PC-9 (cell line): ENCODE measurements around the gene PTGER2. TPM values are rescaled to one million over a fixed set of nuclear protein-coding genes. Genes with fewer than 3 reads are reported as not detected.

Source experiments
- BruUV-seq: library from RNA; stranded (reverse); fragments of 400-500 nt; replicated peaks from 2 replicates; lab custom pipeline; 2021; lab: Mats Ljungman, UMichigan
- CTCF ChIA-PET: fragments of 300-600 bp; sonication (Branson Sonifier 250); formaldehyde crosslinking; loops from one replicate; lab custom pipeline; 2022; ENCODE audit warnings: antibody characterized with exemption; lab: Charles Lee
- POLR2A ChIA-PET: fragments of 300-600 bp; sonication (Branson Sonifier 250); formaldehyde crosslinking; loops from one replicate; lab custom pipeline; 2022; ENCODE audit warnings: antibody characterized with exemption; ENCODE audit not compliant: unreplicated experiment; lab: Charles Lee
- DNase-seq, 2 experiments: peaks; one replicate each; pipeline versions ENCODE4 v3.0.0 to v3.0.0-alpha.2; 2015 to 2022; ENCODE audit warnings: mixed read lengths in 1 of 2
- H2AFZ ChIP-seq: fragments of 200-600 bp; sonication (generic); 2 replicates; pipeline ENCODE4 v1.8.1; 2017; ENCODE audit warnings: antibody characterized with exemption
- H3F3A ChIP-seq: fragments of 200-600 bp; sonication (generic); 2 replicates; pipeline ENCODE4 v1.8.1; 2017; ENCODE audit warnings: antibody characterized with exemption, mild to moderate bottlenecking, low read depth; ENCODE audit not compliant: insufficient read depth
- H3K27ac ChIP-seq: fragments of 200-600 bp; sonication (generic); 2 replicates; pipeline ENCODE4 v1.6.1; 2016; ENCODE audit warnings: mixed run types
- H3K27me3 ChIP-seq: fragments of 200-600 bp; sonication (generic); 2 replicates; pipeline ENCODE4 v1.6.1; 2016; ENCODE audit warnings: low read depth, mixed run types; ENCODE audit not compliant: insufficient read depth
- H3K36me3 ChIP-seq: fragments of 200-600 bp; sonication (generic); 2 replicates; pipeline ENCODE4 v1.6.1; 2016; ENCODE audit warnings: low read depth, mixed run types
- H3K4me1 ChIP-seq: fragments of 200-600 bp; sonication (generic); replicated peaks from 2 replicates; pipeline ENCODE4 v1.6.1; 2016; ENCODE audit warnings: mixed run types; ENCODE audit not compliant: insufficient read depth
- H3K4me2 ChIP-seq: fragments of 200-600 bp; sonication (generic); 2 replicates; pipeline ENCODE4 v1.6.1; 2017; ENCODE audit warnings: mixed run types
- H3K4me3 ChIP-seq: fragments of 200-600 bp; sonication (generic); 2 replicates; pipeline ENCODE4 v1.6.1; 2016; ENCODE audit warnings: mixed run types
- H3K79me2 ChIP-seq: fragments of 200-600 bp; sonication (generic); 2 replicates; pipeline ENCODE4 v1.6.1; 2017; ENCODE audit warnings: low read depth, mixed run types
- H3K9me2 ChIP-seq: fragments of 200-600 bp; sonication (generic); 2 replicates; pipeline ENCODE4 v1.8.1; 2017; ENCODE audit warnings: mild to moderate bottlenecking; ENCODE audit not compliant: insufficient read depth
- H3K9me3 ChIP-seq: fragments of 200-600 bp; sonication (generic); 2 replicates; pipeline ENCODE4 v1.8.1; 2016; ENCODE audit warnings: low read depth; ENCODE audit not compliant: insufficient read depth
- H4K20me1 ChIP-seq: fragments of 200-600 bp; sonication (generic); 2 replicates; pipeline ENCODE4 v1.8.1; 2017; ENCODE audit not compliant: insufficient read depth
- CTCF ChIP-seq: fragments of 200-600 bp; sonication (generic); conservative IDR thresholded peaks from 2 replicates; pipeline ENCODE4 v1.6.1; 2017; ENCODE audit warnings: mixed run types, antibody characterized with exemption, mild to moderate bottlenecking, moderate library complexity
- EZH2 ChIP-seq: fragments of 200-600 bp; sonication (generic); IDR thresholded peaks from 2 replicates; pipeline ENCODE4 v1.8.0; 2017; ENCODE audit warnings: antibody characterized with exemption, low read depth
- intact Hi-C: fragments of 100-400 bp; cut with micrococcal nuclease; formaldehyde crosslinking; loops from one replicate; pipeline ENCODE4 v1.10.0; 2022; ENCODE audit not compliant: unreplicated experiment
- total RNA-seq: library from RNA; stranded (reverse); gene quantifications from 2 replicates; pipeline ENCODE4 v1.2.3, GENCODE V29; 2021

The PTGER2 gene
- total RNA-seq, 1 experiment from 2014 or later: 0.15 TPM

GRCh38 chr14:52354242-52354641 lies 40.1 kb downstream of the PTGER2 start:
- peaks cover 16% of the 10 kb centered on the region for H3K4me1 ChIP-seq
- H3K79me2 ChIP-seq: no peaks in the 10 kb centered on the region
- no peak for TF ChIP-seq CTCF
- 0 out of 2 replicates have a peak, but pooled peaks cover 3% of the 10 kb centered on the region for H3K9me2 ChIP-seq
- no peaks in the 10 kb centered on the region for H3K27me3 ChIP-seq
- no TSS peak for BruUV-seq
- POLR2A ChIA-PET: no interaction called here
- CTCF ChIA-PET: no interaction called here
- DNase-seq: no peak
- H3K4me3 ChIP-seq: no peak overlapping the region
- H3K9me3 ChIP-seq: no peaks in the 10 kb centered on the region
- H3K4me2 ChIP-seq: peak overlapping the region; percentile 44
- H4K20me1 ChIP-seq: no peaks in the 10 kb centered on the region
- H3K27ac ChIP-seq: peak overlapping the region; percentile 54; the same call in 1 of the 2 replicates
- no peak overlapping the region for H2AFZ ChIP-seq
- H3K36me3 ChIP-seq: no peaks in the 10 kb centered on the region
- no peaks in the 10 kb centered on the region for H3F3A ChIP-seq
- intact Hi-C loops: no loop called here

DNA sequence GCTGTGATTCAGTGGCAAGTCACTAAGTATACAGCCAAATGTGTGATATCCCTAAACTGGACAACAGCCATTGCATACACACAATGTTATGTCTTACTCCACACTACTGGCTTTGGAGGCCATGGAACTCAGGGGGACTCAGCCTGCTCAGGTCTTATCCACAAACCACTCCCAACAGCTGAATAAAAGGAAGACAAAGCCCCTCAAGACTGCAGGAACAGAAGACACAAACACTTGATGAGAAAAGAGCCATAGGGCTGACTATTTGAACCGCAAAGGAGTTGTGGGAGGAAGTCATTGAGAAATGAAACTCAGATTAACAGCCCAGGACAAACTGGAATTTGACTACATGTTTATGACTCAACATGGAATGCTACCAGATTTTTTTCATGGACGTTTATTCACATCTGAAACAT lies 40.9 kb downstream of the PTGER2 start:
- Histone ChIP-seq H3K27me3 (no peaks in the 10 kb centered on the region), H3K4me2 (peak overlapping the region; percentile 44), H3K36me3 (no peaks in the 10 kb centered on the region), H3K4me1 (peaks cover 16% of the 10 kb centered on the region), H3K9me3 (no peaks in the 10 kb centered on the region), H3K27ac (peak overlapping the region; percentile 54; the same call in 1 of the 2 replicates), H4K20me1 (no peaks in the 10 kb centered on the region), H3F3A (no peaks in the 10 kb centered on the region), H3K79me2 (no peaks in the 10 kb centered on the region), H2AFZ (peak overlapping the region; percentile 28; the same call in 1 of the 2 replicates), H3K9me2 (0 out of 2 replicates have a peak, but pooled peaks cover 3% of the 10 kb centered on the region), H3K4me3 (no peak overlapping the region; the same call in 1 of the 2 replicates)
- TF ChIP-seq CTCF (no peak), EZH2 (no peak)
- ChIA-PET POLR2A (no interaction called here), CTCF (no interaction called here)
- no TSS peak for BruUV-seq
- peak; percentile 31 to 54 for DNase-seq
- intact Hi-C loops: loop anchor here (1.0 kb wide), 1 partner anchor 15 kb away; no protein-coding TSS in a partner anchor

DNA sequence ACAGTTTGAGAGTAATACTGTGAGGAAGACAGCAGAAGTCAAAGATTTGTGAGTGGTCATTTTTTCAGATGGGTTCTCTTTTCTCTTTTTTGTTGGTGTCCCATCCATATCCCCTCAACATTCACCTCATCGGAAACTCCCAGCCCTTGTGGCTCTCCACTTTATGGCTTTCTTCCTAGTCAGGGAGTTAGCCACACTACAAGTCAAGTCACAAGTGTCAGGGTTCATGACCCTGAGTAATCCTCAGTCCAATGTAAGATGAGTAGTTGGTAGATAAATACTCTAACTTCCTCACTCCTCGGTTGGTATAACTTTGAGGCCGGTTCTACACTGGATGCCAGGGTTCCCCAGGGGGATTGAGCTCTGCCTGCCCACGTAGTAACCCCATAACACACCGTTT lies 41.4 kb downstream of the PTGER2 start:
- ChIA-PET POLR2A (no interaction called here), CTCF (no interaction called here)
- no peak for TF ChIP-seq EZH2
- TF ChIP-seq CTCF: no peak
- Histone ChIP-seq H3K4me2 (peak overlapping the region; percentile 44; the same call in 1 of the 2 replicates), H4K20me1 (no peaks in the 10 kb centered on the region), H3F3A (no peaks in the 10 kb centered on the region), H3K4me1 (peaks cover 16% of the 10 kb centered on the region), H3K4me3 (no peak overlapping the region), H3K79me2 (no peaks in the 10 kb centered on the region), H3K27ac (no peak overlapping the region), H3K9me3 (no peaks in the 10 kb centered on the region), H3K9me2 (0 out of 2 replicates have a peak, but pooled peaks cover 3% of the 10 kb centered on the region), H2AFZ (no peak overlapping the region), H3K36me3 (no peaks in the 10 kb centered on the region), H3K27me3 (no peaks in the 10 kb centered on the region)
- intact Hi-C loops: loop anchor here (1.0 kb wide), 1 partner anchor 15 kb away; no protein-coding TSS in a partner anchor
- no TSS peak for BruUV-seq
- no peak for DNase-seq
